Measurements from ENCODE around the gene CDK1. TPM values are rescaled to one million over a fixed set of nuclear protein-coding genes. Genes with fewer than 3 reads are reported as not detected.

Gene CDK1
- total RNA-seq, 1 donor from 2014 or later: 10.4 TPM

GRCh38 chr10:60784641-60785040 lies 6.4 kb downstream of the CDK1 start:
- Mint-ChIP-seq H3K4me3 (ENCODE audit: unreplicated experiment) (no peak overlapping the region), H3K27ac (ENCODE audit: unreplicated experiment) (no peak overlapping the region), H3K4me1 (ENCODE audit: low read depth, unreplicated experiment) (peaks cover 4% of the 10 kb centered on the region), H3K36me3 (ENCODE audit: unreplicated experiment) (no peaks in the 10 kb centered on the region), H3K9me3 (ENCODE audit: unreplicated experiment) (no peaks in the 10 kb centered on the region), H3K27me3 (ENCODE audit: unreplicated experiment) (no peaks in the 10 kb centered on the region)
- TF ChIP-seq CTCF (IDR thresholded peaks at IDR 0.05; ENCODE audit: partially characterized antibody, unreplicated experiment): no peak
- no peak for DNase-seq

DNA sequence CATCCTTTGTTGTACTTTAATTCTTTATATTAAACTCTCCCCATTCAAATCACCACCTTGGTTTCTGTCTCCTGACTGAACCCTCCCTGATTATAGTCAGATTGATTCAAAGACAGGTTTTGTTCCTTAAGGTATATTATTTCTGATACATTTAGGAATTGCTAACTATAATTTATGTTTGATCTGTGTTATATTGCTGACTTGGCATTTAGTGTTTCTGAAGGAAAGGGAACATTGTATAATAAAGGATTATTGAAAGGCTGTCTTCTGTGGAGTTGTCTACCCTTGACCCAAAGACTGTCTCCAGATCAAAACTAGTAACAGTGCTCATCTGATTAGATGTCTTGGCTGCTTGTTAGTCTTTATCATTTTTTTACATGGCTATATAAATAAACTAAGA lies 10.3 kb downstream of the CDK1 start:
- Mint-ChIP-seq H3K36me3 (ENCODE audit: unreplicated experiment) (no peaks in the 10 kb centered on the region), H3K9me3 (ENCODE audit: unreplicated experiment) (no peaks in the 10 kb centered on the region), H3K27me3 (ENCODE audit: unreplicated experiment) (no peaks in the 10 kb centered on the region), H3K4me3 (ENCODE audit: unreplicated experiment) (no peak overlapping the region), H3K27ac (ENCODE audit: unreplicated experiment) (no peak overlapping the region), H3K4me1 (ENCODE audit: low read depth, unreplicated experiment) (no peaks in the 10 kb centered on the region)
- no peak for DNase-seq
- no peak for TF ChIP-seq CTCF (IDR thresholded peaks at IDR 0.05; ENCODE audit: partially characterized antibody, unreplicated experiment)

DNA sequence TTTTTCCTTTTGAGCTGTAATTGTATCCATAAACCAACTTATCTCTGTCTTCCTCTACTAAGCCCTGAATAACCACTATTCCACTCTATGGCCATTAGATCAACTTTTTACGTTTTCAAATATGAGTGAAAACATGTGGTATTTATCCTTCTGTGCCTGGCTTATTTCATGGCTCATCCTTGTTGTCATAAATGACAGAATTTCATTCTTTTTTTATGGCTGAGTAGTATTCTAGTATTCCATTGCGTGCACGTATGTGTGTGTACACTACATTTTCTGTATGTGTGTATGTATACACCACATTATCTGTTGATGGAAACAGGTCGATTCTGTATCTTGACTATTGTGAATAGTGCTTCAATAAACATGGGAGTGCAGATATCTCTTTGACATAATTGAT lies 11.1 kb downstream of the CDK1 start:
- H3K27ac Mint-ChIP-seq (ENCODE audit: unreplicated experiment): no peak overlapping the region
- no peaks in the 10 kb centered on the region for H3K36me3 Mint-ChIP-seq (ENCODE audit: unreplicated experiment)
- H3K27me3 Mint-ChIP-seq (ENCODE audit: unreplicated experiment): no peaks in the 10 kb centered on the region
- H3K4me1 Mint-ChIP-seq (ENCODE audit: low read depth, unreplicated experiment): no peaks in the 10 kb centered on the region
- H3K4me3 Mint-ChIP-seq (ENCODE audit: unreplicated experiment): no peak overlapping the region
- H3K9me3 Mint-ChIP-seq (ENCODE audit: unreplicated experiment): no peaks in the 10 kb centered on the region
- no peak for TF ChIP-seq CTCF (IDR thresholded peaks at IDR 0.05; ENCODE audit: partially characterized antibody, unreplicated experiment)
- no peak for DNase-seq

- Mint-ChIP-seq H3K27me3 (ENCODE audit: unreplicated experiment) (peaks cover 6% of the 10 kb centered on the region), H3K9me3 (ENCODE audit: unreplicated experiment) (no peaks in the 10 kb centered on the region), H3K4me3 (ENCODE audit: unreplicated experiment) (no peak overlapping the region), H3K36me3 (ENCODE audit: unreplicated experiment) (no peaks in the 10 kb centered on the region), H3K27ac (ENCODE audit: unreplicated experiment) (no peak overlapping the region), H3K4me1 (ENCODE audit: low read depth, unreplicated experiment) (no peaks in the 10 kb centered on the region)
- TF ChIP-seq CTCF (IDR thresholded peaks at IDR 0.05; ENCODE audit: partially characterized antibody, unreplicated experiment): no peak
- no peak for DNase-seq
Measured at GRCh38 chr10:60794953-60795352, 16.7 kb downstream of the CDK1 start.

DNA sequence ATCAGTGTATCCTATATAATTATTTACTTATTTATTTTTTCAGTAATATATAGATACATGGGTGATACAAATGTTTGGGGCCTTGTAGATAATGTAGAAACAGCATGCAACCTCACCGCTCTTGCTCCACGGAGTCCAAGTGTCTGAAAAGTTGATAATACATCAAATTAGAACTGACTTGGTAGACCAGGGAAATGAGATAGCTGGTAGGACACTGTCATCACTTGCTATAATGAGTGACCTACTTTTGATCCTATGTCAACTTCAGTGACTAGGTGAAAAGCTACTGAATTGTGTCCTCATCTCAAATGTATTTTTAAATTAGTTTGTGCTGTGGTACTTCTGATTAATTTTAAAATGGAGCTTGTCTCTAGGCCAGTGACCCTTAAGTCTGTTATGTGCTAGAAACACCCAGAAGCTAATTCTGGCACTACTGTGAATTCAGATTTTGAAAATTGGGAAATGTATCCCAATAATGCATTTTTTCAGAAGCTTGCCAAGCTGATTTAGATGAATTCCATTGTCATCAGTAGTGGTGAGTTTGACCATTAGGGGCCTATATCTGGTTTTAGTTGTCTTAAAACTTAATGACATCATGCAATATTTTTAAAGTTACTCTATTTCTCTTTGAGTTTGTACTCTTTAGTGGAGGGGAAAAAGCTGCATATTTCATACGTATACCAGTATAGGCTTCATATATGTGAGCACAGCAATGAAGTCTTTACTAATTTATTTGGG lies 17.4 kb downstream of the CDK1 start:
- Mint-ChIP-seq H3K27ac (ENCODE audit: unreplicated experiment) (no peak overlapping the region), H3K9me3 (ENCODE audit: unreplicated experiment) (no peaks in the 10 kb centered on the region), H3K4me3 (ENCODE audit: unreplicated experiment) (no peak overlapping the region), H3K36me3 (ENCODE audit: unreplicated experiment) (no peaks in the 10 kb centered on the region), H3K4me1 (ENCODE audit: low read depth, unreplicated experiment) (no peaks in the 10 kb centered on the region), H3K27me3 (ENCODE audit: unreplicated experiment) (peaks cover 6% of the 10 kb centered on the region)
- TF ChIP-seq CTCF (IDR thresholded peaks at IDR 0.05; ENCODE audit: partially characterized antibody, unreplicated experiment): no peak
- no peak for DNase-seq
